ENCODE results near the gene CCDC6. TPM values are rescaled to one million over a fixed set of nuclear protein-coding genes. Genes with fewer than 3 reads are reported as not detected.

The CCDC6 gene
- total and polyA plus RNA-seq, 2 of the 8 experiments (the other 6 are each of a cell fraction or from before 2014, with no cell fraction given), result 42.2 to 74.4 TPM

GRCh38 chr10:59859570-59859969, 46.8 kb downstream of the CCDC6 start:
- Histone ChIP-seq H3K23ac (ENCODE audit: insufficient read length) (no peak overlapping the region), H3K9ac (replicated peaks in 1 of 4; ENCODE audit: extremely low read depth in 1 of 4, low read depth in 3 of 4, low read length in 3 of 4) (no peak overlapping the region), H3K18ac (ENCODE audit: extremely low read depth, low read length) (no peak overlapping the region), H3K4me3 (ENCODE audit: extremely low read depth in 1 of 4, insufficient read depth in 2 of 4, low read depth in 3 of 4, low read length in 4 of 4) (no peak overlapping the region), H2BK5ac (ENCODE audit: low read depth, low read length) (no peak overlapping the region), H3K14ac (ENCODE audit: insufficient read length) (no peak overlapping the region), H3K56ac (replicated peaks; ENCODE audit: insufficient read length, low read depth, low read length) (no peak overlapping the region), H3K4ac (replicated peaks; ENCODE audit: insufficient read length, low read depth, low read length) (no peak overlapping the region), H2BK20ac (ENCODE audit: low read length) (no peak overlapping the region), H2BK120ac (replicated peaks; ENCODE audit: low read depth, low read length) (no peak overlapping the region), H3K9me3 (ENCODE audit: insufficient read depth in 2 of 2, low read depth in 1 of 2, low read length in 1 of 2) (no peaks in the 10 kb centered on the region), H2AK5ac (ENCODE audit: low read depth, low read length) (no peak overlapping the region), H4K20me1 (replicated peaks in 1 of 2; ENCODE audit: control insufficient read depth in 1 of 2, insufficient read depth in 2 of 2, low read length in 2 of 2) (peaks cover 11 to 14% of the 10 kb centered on the region in 2 experiments), H4K5ac (ENCODE audit: insufficient read length, low read depth, low read length) (no peak overlapping the region), H4K8ac (ENCODE audit: extremely low read depth, insufficient read depth, low read length) (no peak overlapping the region), H3K79me1 (ENCODE audit: low read depth, low read length) (peaks cover 3% of the 10 kb centered on the region; the same call in 1 of the 2 replicates), H2BK15ac (ENCODE audit: low read length) (no peak overlapping the region), H3K4me1 (replicated peaks in 1 of 4; ENCODE audit: control insufficient read depth in 3 of 4, insufficient read depth in 4 of 4, low read length in 3 of 4) (peaks cover 0 to 18% (median 7%) of the 10 kb centered on the region in 4 experiments; a peak in 6 of 7 replicates), H4K91ac (replicated peaks; ENCODE audit: insufficient read length, low read length) (no peak overlapping the region), H3K36me3 (ENCODE audit: control insufficient read depth in 2 of 4, insufficient read depth in 4 of 4, low read length in 3 of 4) (no peaks in the 10 kb centered on the region), H3K4me2 (ENCODE audit: insufficient read depth in 1 of 2, low read depth in 2 of 2, low read length in 2 of 2) (no peak overlapping the region), H3K79me2 (ENCODE audit: control insufficient read depth in 1 of 2, insufficient read depth in 2 of 2, low read length in 2 of 2) (peaks cover 6 to 99% of the 10 kb centered on the region in 2 experiments; a peak in 3 of 4 replicates), H3K23me2 (ENCODE audit: low read depth, low read length) (no peaks in the 10 kb centered on the region), H2AFZ (ENCODE audit: low read length) (no peak overlapping the region), H2BK12ac (ENCODE audit: low read depth, low read length) (no peak overlapping the region), H3K27me3 (replicated peaks in 1 of 4; ENCODE audit: control insufficient read depth in 3 of 4, extremely low read depth in 1 of 4, insufficient read depth in 3 of 4, low read length in 3 of 4) (no peaks in the 10 kb centered on the region), H3K27ac (ENCODE audit: low read depth, low read length) (no peak overlapping the region)
- DNase-seq (ENCODE audit: low read depth in 1 of 2, low spot score in 2 of 2) (no peak), FAIRE-seq (no peak)
- ChIA-PET POLR2A (ENCODE audit: partially characterized antibody) (no interaction called here), CTCF (ENCODE audit: partially characterized antibody) (no interaction called here)
- 93% methylated on average over 6 of the region's 6 CpGs; no CpG with 5 or more reads in 1 of the 2 experiments for WGBS, 2 experiments (ENCODE audit: extremely low coverage in 1 of 2, insufficient coverage in 1 of 2, insufficient read length in 1 of 2, insufficient replicate concordance in 2 of 2, low coverage in 1 of 2, low lambda C conversion rate in 2 of 2, missing lambda C conversion rate in 1 of 2)
- no peak for TF ChIP-seq JUN (IDR thresholded peaks at IDR 0.05; ENCODE audit: low read depth, low read length)
- TF ChIP-seq PHF8 (conservative IDR thresholded peaks at IDR 0.05; ENCODE audit: low read depth, low read length), result no peak
- TF ChIP-seq USF2 (IDR thresholded peaks at IDR 0.05; ENCODE audit: low read length), result no peak
- TF ChIP-seq CHD1 (IDR thresholded peaks at IDR 0.05; ENCODE audit: low read depth, low read length), result no peak
- no peak for TF ChIP-seq CTBP2 (IDR thresholded peaks at IDR 0.05; ENCODE audit: borderline replicate concordance, insufficient read depth, insufficient read length, low read length)
- no peak for TF ChIP-seq EGR1 (IDR thresholded peaks at IDR 0.05; ENCODE audit: borderline replicate concordance, low read depth, low read length)
- no peak for TF ChIP-seq RXRA (IDR thresholded peaks at IDR 0.05; ENCODE audit: insufficient read depth, low read depth, low read length)
- no peak for TF ChIP-seq CBX8 (IDR thresholded peaks at IDR 0.05; ENCODE audit: borderline replicate concordance, low read depth, low read length)
- TF ChIP-seq SAP30 (IDR thresholded peaks at IDR 0.05; ENCODE audit: insufficient read depth, insufficient replicate concordance, low read length), result no peak
- TF ChIP-seq HDAC2 (IDR thresholded peaks at IDR 0.05; ENCODE audit: borderline replicate concordance in 1 of 2, low read depth in 2 of 2, low read length in 2 of 2), result no peak
- no peak for TF ChIP-seq SIX5 (IDR thresholded peaks at IDR 0.05; ENCODE audit: low read depth, low read length)
- TF ChIP-seq CREB1 (IDR thresholded peaks at IDR 0.05), result no peak
- no peak for TF ChIP-seq MAX (IDR thresholded peaks at IDR 0.05)

All from H1 (cell line).